ENCODE results near the gene CLVS2.

DNA sequence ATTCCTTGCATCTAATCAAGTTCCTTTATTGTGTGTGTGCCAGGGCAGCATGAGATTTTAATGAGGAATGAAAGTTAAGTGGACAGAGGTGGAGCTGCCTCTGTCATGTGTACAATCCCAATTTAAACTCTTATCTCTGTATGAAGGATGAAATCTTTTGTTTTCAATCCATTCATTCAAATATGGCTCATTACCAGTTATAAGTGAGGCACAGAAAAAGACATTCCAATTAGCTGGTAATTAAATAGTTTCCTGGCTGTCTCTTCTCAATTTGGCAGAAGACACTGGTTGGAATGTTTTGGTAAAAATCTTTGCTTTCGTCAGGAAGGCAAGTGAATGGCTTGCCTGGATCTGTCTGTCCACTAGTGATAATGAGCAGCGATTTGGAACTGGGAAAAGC lies 46.4 kb downstream of the CLVS2 start:
- TF ChIP-seq, protein P1, sequence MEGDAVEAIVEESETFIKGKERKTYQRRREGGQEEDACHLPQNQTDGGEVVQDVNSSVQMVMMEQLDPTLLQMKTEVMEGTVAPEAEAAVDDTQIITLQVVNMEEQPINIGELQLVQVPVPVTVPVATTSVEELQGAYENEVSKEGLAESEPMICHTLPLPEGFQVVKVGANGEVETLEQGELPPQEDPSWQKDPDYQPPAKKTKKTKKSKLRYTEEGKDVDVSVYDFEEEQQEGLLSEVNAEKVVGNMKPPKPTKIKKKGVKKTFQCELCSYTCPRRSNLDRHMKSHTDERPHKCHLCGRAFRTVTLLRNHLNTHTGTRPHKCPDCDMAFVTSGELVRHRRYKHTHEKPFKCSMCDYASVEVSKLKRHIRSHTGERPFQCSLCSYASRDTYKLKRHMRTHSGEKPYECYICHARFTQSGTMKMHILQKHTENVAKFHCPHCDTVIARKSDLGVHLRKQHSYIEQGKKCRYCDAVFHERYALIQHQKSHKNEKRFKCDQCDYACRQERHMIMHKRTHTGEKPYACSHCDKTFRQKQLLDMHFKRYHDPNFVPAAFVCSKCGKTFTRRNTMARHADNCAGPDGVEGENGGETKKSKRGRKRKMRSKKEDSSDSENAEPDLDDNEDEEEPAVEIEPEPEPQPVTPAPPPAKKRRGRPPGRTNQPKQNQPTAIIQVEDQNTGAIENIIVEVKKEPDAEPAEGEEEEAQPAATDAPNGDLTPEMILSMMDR (IDR thresholded peaks at IDR 0.05), result no peak
- TF ChIP-seq POLR2A (IDR thresholded peaks at IDR 0.05), result no peak

Measured in adrenal gland (tissue), 5 donors.